UCSD-AML1 (cell line): ENCODE results near the gene GNA12.
A peak's percentile ranks its signal among the peaks of the same experiment; 100 is the strongest.

Source experiments
- DNase-seq: peaks from one replicate; lab custom pipeline; 2025; ENCODE audit not compliant: unreplicated experiment; lab: John Stamatoyannopoulos, UW

Gene GNA12

DNA sequence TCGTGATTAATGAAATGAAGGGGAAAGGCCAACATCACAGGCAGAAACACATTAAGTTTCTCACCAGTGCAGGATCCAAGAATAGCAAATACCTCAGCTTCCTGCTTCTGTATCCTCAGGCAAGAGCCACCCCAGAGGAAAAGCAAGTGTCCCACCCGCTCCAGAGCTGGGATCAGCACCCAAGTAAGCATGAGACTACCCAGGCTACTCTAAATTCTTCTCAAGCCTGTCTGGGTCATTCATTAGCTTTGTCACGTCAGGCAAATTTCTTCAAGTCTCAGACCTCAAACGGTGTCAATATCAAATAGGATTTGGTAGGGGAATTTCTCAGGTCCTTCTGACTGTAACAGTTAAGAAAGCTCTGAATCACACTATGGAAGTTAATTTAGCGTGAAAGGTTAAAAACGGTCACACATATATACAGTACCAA lies 59.0 kb downstream of the GNA12 start:
- no peak for DNase-seq

DNA sequence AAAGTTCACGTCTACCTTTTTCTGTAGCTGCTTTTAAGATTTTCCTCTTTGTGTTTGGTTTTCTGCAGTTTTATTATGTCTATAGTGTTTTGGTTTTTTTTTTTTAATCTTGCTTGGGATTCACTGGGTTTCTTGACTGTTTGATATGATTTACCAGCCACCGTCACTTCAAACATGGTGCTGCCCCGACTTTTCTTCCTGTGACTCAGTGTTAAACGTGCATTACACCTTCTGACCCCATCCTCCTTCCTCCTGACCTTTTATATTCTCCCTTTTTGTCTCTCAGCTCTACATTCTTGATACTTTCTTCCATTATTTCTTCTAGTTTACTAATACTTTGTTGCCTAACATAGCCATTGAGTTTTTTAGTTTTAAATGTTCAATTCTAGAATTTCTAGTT lies 61.5 kb downstream of the GNA12 start:
- no peak for DNase-seq

DNA sequence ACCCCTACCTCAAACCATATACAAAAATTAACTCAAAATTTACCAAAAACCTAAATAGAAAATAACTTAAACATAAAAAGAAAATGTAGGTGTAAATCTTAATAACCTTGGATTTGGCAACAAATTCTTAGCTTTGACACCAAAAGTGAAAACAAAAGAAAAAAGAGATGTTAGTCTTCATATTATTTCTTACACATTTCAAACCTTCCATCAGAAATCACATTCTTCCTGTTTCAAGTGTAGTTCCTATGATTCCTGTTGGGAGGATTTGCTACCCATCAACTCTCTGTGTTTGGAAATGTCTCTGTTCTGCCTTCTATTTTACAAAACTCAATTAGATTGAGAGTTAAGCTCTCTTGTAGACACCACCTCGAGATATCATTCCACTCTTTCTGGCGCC lies 62.0 kb downstream of the GNA12 start:
- no peak for DNase-seq

DNA sequence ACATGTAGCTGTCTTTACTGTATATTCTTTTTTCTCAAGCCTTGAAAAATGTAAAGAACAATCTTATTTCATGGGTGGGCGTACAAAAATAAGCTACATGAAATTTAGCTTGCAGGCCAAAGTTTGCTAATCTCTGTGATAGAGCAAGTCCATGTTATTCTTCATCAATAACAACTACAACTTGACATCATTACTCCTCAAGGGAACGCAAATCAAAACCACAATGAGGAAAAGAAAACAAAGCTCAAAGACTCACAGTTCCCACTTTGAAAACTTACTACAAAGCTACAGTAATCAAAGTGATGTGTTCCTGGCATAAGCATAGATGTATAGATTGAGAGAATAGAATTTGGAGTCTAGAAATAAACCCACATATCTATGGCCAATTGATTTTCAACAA lies 62.5 kb downstream of the GNA12 start:
- no peak for DNase-seq

DNA sequence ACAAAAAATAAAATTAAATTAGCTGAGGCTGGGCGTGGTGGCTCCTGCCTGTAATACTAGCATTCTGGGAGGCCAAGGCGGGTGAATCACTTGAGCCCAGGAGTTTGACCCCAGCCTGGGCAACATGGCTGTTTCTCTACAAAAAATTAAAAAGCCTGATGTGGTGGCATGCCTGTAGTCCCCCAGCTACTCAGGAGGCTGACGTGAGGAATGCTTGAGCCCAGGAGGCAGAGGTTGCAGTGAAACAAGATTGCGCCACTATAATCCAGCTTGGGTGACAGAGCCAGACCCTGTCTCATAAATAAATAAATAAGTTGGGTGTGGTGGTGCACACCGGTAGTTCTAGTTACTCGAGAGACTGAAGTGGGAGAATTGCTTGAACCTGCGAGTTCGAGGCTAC lies 65.1 kb downstream of the GNA12 start:
- DNase-seq = no peak

DNA sequence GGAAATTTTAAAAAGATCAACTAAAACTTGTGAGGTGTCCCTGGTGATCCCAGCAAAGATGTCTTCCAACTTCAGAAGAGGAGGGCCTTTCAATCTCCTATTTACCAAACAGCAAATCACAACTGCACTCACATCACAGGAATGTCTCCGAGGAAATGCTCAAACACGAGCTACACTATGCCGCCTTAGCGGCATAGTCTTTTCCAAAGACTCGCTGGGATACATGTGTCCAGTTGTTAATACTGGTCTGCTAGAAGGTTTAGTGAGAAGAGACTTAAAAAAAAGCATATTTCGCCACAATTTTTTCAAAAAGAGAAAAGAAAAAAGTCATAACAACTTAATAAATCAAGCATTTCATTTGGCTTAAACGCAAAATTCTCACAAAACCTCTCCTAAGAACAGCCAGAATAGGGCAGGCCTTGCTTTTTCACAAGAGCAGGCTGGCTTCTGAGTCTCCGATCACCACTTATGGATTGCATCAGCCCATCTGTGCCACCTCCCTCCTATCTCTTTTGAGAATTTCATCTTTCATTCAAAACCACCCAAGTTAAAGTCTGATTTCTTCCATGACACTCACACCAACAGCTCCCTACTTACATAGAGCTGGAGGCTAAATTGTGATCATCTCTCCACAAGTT lies 66.1 kb downstream of the GNA12 start:
- no peak for DNase-seq

DNA sequence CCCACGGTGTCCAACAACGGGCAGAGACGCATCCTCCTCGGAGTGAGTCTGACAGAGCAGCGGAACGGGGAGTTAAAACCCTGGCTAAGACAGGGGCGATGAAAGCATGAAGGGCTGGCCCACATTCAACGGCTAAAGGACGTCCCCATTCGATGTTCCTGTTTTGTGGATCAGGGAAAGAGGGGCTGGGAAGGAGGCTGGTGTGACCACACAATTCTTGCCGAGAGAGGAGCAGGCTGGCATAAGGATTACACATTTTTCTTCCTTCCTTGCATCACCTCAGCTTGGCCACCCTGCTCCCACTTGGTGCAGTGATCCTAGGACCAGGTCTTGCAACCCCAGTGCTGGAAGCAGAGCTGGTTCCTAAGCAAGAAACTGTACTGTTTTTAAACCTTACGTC lies 67.7 kb downstream of the GNA12 start:
- DNase-seq = no peak

DNA sequence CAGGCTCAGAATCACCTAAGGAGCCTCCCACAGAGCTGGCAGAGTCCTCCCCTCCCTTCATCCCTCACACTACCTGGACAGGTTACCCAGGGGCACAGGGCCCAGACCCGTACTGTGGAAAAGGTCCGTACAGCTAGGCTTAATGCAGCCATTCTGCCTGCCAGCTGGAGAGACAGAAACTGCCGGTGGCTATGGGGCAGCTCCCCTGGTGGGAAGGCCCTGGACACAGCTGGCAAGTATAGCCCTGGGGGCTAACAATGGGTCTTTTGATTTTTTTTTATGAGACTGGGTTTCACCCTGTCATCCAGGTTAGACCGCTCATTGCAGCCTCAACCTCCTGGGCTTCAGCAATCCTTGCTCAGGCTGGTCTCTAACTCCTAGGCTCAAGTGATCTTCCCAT lies 68.3 kb downstream of the GNA12 start:
- no peak for DNase-seq

DNA sequence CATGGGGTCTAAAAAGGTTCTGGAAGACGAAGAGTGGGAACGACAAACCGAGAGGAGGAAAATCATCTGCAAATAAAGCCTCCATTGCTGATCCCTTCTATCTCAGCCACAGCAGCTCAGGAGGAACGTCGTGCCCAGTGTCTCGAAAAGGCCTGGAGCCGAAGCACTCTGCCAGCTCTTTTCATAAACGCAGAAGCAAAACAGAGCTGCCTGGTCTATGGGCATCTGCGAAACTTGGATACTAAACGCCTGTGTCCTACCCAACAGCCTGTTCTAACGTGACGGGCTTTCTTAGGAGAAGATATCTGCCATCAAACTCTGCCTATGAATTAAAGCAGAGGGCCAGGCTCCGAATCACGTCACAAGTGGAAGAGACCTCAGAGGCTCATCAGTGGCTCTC lies 68.7 kb downstream of the GNA12 start:
- no peak for DNase-seq

DNA sequence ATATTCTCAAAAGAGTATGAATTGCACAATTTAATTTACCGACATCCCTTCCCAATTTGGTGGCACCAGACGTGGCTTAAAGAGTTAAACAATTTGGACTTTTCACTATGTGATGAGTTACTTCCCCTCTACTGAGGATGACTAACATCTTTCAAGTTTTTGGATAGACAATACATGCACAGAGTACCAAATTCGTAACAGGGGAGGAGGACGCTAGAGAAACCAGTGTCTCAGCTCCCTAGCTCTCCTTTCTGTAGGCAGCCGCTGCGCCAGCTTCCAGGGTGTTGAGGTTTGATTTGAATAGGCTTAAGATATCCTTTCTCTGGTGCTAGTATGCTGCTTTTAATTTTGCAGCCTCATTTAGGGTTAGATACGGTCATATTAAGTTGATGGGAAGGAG lies 69.2 kb downstream of the GNA12 start:
- no peak for DNase-seq

DNA sequence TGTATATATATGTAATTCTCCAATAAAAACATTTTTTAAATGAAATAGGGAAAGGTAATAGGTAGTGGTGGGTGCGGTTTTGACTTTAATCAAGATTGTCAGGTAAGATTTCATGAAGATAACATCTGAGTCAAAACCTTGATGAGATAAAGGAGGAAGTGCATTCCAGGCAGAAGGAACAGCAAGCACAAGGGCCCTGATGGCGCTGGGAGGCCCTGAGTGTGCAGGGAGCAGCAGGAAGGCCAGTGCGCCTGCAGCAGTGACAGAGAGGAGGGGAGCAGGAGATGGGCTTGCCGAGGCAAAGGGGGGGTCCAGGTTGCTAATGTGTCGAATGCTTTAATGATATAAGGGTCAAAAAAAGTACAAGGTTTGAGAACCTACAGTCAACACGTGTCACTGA lies 69.8 kb downstream of the GNA12 start:
- DNase-seq = no peak

DNA sequence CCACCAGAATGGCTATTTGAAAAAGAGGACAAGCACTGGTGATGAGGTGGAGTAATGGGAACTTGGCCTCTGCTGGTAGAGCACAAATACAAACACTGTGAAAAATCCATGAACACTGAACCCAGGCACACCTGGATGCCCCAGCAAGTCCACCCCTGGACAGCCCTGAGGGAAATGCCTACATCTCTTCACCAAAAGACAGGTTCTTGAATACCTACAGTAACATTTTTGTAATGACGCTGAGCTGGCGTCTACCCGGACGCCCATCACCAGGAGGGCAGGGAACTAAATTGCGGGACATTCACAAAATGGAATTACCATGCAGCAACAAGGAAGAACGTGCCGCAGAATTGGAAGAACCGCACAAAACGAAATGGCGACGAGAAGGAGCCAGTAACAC lies 70.5 kb downstream of the GNA12 start:
- DNase-seq = no peak

DNA sequence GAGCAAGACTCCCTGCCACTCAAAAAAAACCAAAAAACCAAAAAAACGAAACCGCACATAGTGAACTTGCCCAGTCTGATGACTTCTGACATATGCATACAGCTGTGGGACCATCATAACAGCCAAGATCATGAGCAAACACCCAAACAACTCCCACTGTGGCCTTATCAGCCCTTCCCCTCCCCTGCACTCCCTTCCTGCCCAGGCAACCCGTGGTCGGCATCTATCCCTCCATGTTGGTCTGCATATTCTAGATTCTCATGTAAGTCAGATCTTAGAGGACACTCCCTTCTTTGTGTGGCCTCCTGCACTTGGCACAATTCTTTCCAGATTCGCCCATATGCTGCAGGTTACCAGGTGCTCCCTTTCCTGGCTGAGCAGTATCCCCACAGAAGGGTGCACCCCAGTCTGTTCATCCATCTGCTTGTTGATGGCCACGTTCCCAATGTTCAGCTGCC lies 72.8 kb downstream of the GNA12 start:
- peak; percentile 67 for DNase-seq

DNA sequence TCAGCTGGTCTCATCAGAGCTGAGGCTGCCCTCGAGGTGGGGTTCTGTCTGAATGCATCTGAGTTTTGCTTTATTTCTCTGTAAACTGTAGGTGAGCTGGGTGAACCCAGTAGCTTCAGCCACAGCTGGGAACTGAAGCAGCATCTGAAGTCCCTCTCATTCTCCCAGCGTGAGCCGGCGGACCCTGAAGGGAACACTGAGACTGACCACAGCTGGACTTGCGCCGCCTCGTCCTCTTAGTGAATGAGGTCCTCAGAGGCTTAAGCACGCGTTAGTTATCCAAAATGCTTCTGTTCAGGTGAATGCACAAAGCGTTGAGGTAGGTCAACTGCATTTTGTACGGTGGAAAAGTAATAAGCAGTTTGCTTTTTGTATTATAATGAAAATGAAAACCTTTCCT lies 79.5 kb downstream of the GNA12 start:
- DNase-seq = no peak

DNA sequence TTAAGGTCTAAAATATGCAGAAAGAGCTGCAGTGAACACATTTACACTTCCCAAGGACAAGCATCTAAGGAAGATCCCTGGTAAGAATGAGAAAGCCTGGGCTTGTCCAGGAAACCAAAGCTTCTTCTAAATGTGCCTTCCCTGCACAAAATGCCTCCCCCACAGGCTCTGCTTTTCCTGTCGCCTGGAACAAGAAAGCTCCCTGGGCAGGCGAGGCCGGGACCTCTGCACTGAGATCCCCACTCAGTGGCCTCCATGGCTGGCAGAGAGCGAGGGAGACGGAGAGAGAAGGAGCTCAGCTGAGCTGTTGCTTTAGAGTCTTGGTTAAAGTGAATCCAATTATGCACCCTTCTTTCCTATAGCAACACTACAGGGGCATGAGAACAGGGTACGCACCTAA lies 80.5 kb downstream of the GNA12 start:
- no peak for DNase-seq

DNA sequence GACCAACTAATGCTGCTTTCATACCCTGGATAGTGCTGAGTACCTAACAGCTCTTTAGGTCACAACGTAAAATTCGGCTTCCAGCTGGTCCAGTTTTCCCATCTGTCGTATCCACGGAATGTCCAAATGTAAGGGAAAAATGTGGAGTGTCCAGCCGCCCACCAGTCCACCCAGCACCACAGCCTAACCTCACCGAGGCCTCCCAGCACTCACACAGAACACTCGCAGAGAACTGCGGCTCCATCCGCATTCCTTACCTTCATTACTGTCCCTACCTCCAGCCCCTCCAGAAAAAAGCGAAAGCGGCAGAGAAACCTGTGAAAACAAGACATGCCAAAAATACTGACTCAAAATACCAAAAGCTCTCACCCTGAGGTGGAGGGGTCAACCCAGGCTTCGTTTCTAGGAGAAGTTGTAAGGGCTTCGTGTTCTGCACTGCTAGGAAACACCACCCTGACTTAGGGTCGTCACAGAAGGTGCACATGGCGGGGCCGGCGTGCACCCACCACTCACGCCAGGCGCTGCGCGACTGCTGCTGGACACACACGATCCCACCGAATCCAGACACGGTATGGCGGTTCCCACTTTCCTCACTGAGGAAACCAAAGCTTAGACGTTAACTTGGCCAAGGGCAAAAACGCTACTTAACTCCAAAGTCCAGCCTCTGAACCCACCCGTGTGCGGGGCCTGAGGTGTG lies 82.2 kb downstream of the GNA12 start:
- DNase-seq = no peak

DNA sequence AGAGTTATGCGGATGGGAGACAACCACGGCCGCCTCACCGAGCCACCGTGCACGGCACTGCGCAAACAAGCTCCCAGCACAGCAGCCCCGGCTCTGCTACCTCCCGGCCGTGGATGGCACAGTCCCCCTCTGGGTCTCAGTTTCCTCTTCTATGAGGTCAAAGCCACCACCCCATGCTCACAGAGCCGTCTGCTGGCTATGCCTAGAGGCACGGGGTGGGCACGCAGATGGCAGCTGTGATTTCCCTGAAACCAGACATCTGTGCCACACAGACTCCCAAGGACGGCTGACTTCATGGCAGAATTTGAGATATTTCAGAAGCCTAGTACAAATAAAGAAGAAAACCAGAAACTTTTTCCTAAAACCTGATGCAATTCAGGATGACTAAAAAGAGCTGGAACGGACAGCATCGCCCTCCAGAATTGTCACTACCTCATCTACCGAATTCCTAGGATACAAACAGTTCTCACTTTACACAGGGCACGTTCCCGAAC lies 82.9 kb downstream of the GNA12 start:
- no peak for DNase-seq

DNA sequence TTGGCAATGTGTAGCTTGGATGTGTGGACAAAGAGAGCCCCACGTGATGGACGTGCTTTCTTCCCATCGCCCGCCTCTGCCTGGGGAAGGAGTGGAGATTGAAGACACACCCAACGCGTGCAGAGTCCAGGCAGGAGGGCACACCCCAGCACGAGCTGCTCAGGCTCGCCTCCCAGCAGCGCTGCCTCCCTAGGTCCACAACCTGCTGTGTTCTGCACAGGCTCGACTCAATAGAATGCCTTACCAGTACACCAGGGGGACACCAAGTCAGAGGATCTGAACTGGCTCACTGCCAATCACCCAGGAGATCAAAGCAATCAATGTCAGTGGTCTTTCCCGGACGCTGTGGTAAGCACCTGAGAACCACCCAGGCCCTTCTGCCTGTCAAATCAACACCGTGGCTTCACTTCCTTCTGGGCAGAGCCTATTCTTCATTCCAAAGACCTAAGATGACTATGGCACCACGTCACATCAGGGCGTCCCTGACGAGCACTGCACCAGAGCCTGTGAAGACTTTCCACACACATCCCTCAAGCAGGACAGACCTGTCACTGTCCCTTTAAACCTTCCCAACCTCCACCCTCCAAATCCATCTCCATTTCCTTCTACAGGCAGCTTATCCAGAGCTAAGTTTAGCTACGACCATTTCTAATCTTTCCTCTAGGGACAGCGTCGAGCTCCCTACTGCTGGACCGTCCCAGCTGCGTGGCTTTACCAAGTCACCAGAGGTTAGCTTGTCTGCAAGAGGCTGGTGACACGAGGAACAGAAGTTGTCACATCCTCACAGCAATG lies 83.8 kb downstream of the GNA12 start:
- peak; percentile 35 for DNase-seq

DNA sequence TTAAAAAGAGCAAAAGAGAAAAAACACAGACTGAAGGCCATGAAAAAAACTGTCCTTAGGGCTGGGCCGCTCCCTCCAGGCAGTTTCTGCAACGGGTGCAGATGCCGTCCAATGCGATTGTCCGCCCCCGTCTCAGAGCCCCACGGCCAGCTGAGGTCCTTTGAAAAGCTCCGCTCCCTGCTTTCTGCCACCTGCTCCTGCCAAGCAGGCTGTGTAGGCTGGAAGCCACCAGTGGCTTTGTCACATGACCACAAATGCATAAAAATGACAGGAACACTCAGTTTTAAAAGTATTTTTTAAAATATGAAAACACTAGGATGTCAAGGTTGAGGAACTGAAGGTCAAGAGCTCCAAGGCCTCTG lies 84.4 kb downstream of the GNA12 start:
- DNase-seq = no peak

DNA sequence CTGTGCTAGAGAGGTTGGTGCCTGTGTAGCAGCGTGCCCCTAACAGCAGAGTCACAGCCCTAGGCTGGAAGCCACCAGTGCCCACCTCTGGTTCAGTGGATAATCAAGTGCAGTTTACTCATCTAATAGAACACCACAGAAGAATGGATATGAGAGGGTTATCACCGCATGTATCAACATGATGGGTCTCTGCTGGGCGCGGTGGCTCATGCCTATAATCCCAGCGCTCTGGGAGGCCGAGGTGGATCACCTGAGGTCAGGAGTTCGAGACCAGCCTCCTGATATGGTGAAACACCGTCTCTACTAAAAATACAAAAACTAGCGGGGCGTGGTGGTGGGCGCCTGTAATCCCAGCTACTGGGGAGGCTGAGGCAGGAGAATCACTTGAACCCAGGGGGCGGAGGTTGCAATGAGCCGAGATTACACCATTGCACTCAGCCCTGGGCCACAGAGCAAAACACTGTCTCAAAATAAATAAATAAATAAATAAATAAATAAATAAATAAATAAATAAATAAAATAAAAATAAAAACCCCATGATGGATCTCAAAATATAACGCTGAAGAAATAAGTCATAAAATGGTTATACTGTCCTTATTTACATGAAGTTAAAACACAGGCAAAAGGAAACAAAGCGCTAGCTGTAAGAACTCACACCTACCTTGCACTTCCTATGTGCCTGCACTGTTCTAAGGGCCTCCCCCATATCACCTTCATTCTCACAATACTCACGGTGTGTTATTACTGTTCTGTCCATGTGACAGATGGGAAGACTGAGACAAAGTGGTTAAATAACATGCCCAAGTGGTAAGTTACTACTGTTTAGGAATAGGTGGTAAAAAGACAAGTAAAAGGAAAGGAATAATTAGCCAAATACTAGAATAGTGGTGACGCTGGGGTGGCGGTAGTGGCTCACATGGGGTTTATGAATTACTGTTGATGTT lies 85.2 kb downstream of the GNA12 start:
- no peak for DNase-seq
